Activated CD4-positive, alpha-beta T cell treated with anti-CD3 and anti-CD28 coated beads, Interleukin-2, amount 10 ng/mL, durations not matched to agents 7 days and 5 days (primary cell): ENCODE data around the gene MED13L. TPM values are rescaled to one million over a fixed set of nuclear protein-coding genes. Genes with fewer than 3 reads are reported as not detected.

ENCODE experiments used
- CTCF ChIA-PET: fragments of 350-600 bp; sonication (Branson Sonifier 250); formaldehyde crosslinking; loops from one replicate; lab custom pipeline; 2021; ENCODE audit warnings: antibody characterized with exemption; lab: Charles Lee
- POLR2A ChIA-PET: fragments of 350-600 bp; sonication (Branson Sonifier 250); formaldehyde crosslinking; loops from one replicate; lab custom pipeline; 2021; ENCODE audit warnings: antibody characterized with exemption; lab: Charles Lee
- DNase-seq: peaks from one replicate; pipeline ENCODE4 v3.0.0-alpha.2; 2020
- H3K27ac Mint-ChIP-seq: one replicate; pipeline ENCODE4 v1.8.0; 2021; ENCODE audit warnings: mild to moderate bottlenecking, moderate library complexity, mixed read lengths
- H3K27me3 Mint-ChIP-seq: one replicate; pipeline ENCODE4 v1.8.0; 2021; ENCODE audit warnings: mixed read lengths
- H3K36me3 Mint-ChIP-seq: one replicate; pipeline ENCODE4 v1.8.0; 2021; ENCODE audit warnings: low read depth, mixed read lengths
- H3K4me1 Mint-ChIP-seq: one replicate; pipeline ENCODE4 v1.8.0; 2021; ENCODE audit warnings: mixed read lengths
- H3K4me3 Mint-ChIP-seq: one replicate; pipeline ENCODE4 v1.8.0; 2021; ENCODE audit warnings: mild to moderate bottlenecking, moderate library complexity, mixed read lengths
- H3K9me3 Mint-ChIP-seq: one replicate; pipeline ENCODE4 v1.8.0; 2021; ENCODE audit warnings: mixed read lengths
- total RNA-seq, 2 experiments: library from RNA; stranded (reverse); gene quantifications; one replicate each; pipeline ENCODE4 v1.2.3, GENCODE V29; 2021

MED13L gene
- total RNA-seq, 2 experiments from 2014 or later = 97.1 to 99.7 TPM

DNA sequence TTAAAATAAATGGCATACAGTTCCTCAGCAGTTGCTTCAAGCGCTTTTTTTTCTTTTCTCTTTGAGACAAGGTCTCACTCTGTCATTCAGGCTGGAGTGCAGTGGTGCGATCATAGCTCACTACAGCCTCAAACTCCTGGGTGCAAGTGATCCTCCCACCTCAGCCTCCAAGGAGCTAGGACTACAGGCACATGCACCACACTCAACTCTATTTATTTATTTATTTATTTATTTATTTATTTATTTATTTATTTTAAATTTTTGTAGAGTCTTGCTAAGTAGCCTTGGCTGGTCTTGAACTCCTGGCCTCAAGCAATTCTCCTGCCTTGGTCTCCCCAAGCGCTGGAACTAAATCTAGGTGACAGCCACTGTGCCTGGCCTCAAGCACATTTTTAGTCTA lies 132.0 kb downstream of the MED13L start:
- no peak overlapping the region for H3K4me3 Mint-ChIP-seq
- no peak overlapping the region for H3K27ac Mint-ChIP-seq
- H3K4me1 Mint-ChIP-seq = peaks cover 44% of the 10 kb centered on the region
- CTCF ChIA-PET = interaction anchor here (1.1 to 1.5 kb wide), 3 partner anchors 40 to 98 kb away, joined by 3 read pairs; no protein-coding TSS in a partner anchor
- no peaks in the 10 kb centered on the region for H3K27me3 Mint-ChIP-seq
- POLR2A ChIA-PET = no interaction called here
- H3K9me3 Mint-ChIP-seq = no peaks in the 10 kb centered on the region
- no peak for DNase-seq
- H3K36me3 Mint-ChIP-seq = no peaks in the 10 kb centered on the region

GRCh38 chr12:116144384-116144783 lies 133.1 kb downstream of the MED13L start:
- no peak overlapping the region for H3K4me3 Mint-ChIP-seq

DNA sequence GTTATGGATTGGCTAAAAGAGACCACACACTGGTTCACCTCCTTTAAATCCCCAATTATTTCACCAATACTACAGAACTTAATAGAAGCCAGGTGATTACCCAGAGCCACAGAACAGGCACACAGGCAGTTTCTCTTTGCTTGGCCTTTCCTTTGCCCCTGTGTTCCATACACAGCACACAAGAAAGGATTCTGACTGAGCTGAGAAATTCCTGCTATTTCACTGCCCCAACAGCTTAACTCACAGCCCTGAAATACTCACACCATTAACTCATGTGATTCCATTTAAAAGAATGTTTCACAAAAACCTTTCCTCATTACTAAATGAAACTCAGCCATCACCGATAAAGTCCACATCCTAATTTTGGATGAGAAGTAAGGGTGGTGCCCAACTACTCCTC lies 133.6 kb downstream of the MED13L start:
- H3K4me1 Mint-ChIP-seq = peaks cover 45% of the 10 kb centered on the region
- CTCF ChIA-PET = interaction anchor here (0.7 kb wide), 1 partner anchor 41 kb away, joined by 4 read pairs; no protein-coding TSS in a partner anchor

More at GRCh38 chr12:116144384-116144783, 133.1 kb downstream of the MED13L start:
- Mint-ChIP-seq H3K4me1 (peaks cover 47% of the 10 kb centered on the region), H3K9me3 (no peaks in the 10 kb centered on the region), H3K27me3 (no peaks in the 10 kb centered on the region), H3K36me3 (no peaks in the 10 kb centered on the region), H3K27ac (no peak overlapping the region)
- CTCF ChIA-PET = interaction anchor here (0.6 kb wide), 1 partner anchor 9 kb away, joined by 3 read pairs; no protein-coding TSS in a partner anchor
- no peak for DNase-seq
- POLR2A ChIA-PET = no interaction called here

DNA sequence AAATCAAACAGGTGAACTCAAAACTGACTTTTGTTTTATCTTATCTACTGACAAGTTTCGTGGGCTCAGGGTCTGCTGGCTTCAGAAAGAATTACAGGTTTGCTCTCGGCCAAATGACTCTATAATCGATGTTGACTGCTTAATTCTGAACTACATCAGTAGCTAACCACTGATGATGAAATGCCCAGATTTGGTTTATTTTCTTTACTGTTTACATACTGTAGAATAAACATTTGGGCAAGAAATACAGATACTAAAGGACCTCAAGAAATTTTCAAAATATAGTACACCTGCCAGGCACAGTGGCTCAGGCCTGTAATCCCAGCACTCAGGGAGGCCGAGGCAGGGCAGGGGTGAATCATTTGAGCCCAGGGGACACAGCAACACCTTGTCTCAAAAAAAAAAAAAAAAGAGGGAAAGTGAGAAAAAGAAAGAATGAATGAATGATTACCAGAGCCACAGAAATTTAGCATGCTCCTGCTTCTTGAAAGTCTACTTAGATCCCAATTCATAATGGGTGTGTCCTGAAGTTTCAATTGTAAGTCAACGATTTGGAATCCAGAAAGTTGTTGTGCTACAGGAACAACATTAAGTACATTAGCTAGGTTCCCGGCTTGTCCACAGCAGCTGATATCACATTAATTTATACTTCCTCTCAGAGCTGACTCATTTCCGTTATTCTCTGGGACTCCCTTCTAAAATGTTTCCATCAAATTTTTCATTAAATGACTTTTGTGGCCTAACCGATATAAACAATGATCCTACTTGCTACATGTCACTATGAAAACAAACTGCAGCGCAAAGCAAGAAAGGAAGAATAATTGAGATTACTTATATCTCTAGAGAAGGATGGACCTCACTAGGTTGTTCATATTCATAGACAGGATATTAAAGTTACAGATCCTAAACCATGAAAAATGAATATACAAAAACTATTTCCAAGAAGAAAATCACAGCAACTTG lies 134.3 kb downstream of the MED13L start:
- H3K27ac Mint-ChIP-seq = peak overlapping the region; percentile 58
- DNase-seq = no peak
- no peak overlapping the region for H3K4me3 Mint-ChIP-seq
- no peaks in the 10 kb centered on the region for H3K36me3 Mint-ChIP-seq
- peaks cover 48% of the 10 kb centered on the region for H3K4me1 Mint-ChIP-seq
- H3K27me3 Mint-ChIP-seq = no peaks in the 10 kb centered on the region
- ChIA-PET POLR2A (interaction anchor here (0.6 kb wide), 1 partner anchor 93 kb away, joined by 3 read pairs; no protein-coding TSS in a partner anchor), CTCF (interaction anchor here (0.5 to 0.9 kb wide), 3 partner anchors 10 to 140 kb away, joined by 3 to 4 read pairs (median 3); no protein-coding TSS in a partner anchor)
- no peaks in the 10 kb centered on the region for H3K9me3 Mint-ChIP-seq

More for the DNA sequence above, 133.6 kb downstream of the MED13L start:
- no peak overlapping the region for H3K4me3 Mint-ChIP-seq
- POLR2A ChIA-PET = no interaction called here
- no peaks in the 10 kb centered on the region for H3K9me3 Mint-ChIP-seq
- H3K27ac Mint-ChIP-seq = peak overlapping the region; percentile 27
- H3K27me3 Mint-ChIP-seq = no peaks in the 10 kb centered on the region
- H3K36me3 Mint-ChIP-seq = no peaks in the 10 kb centered on the region
- no peak for DNase-seq

GRCh38 chr12:116141833-116142162 lies 135.7 kb downstream of the MED13L start:
- Mint-ChIP-seq H3K27ac (peak overlapping the region; percentile 14), H3K36me3 (no peaks in the 10 kb centered on the region), H3K4me3 (no peak overlapping the region), H3K4me1 (peaks cover 57% of the 10 kb centered on the region), H3K27me3 (no peaks in the 10 kb centered on the region), H3K9me3 (no peaks in the 10 kb centered on the region)
- DNase-seq = no peak
- CTCF ChIA-PET = interaction anchor here (0.8 to 1.2 kb wide), 3 partner anchors 9 to 77 kb away, joined by 3 read pairs; no protein-coding TSS in a partner anchor
- POLR2A ChIA-PET = no interaction called here

- CTCF ChIA-PET = interaction anchor here (0.8 to 1.4 kb wide), 6 partner anchors 9 to 341 kb away, joined by 3 read pairs; no protein-coding TSS in a partner anchor
- no peaks in the 10 kb centered on the region for H3K27me3 Mint-ChIP-seq
- POLR2A ChIA-PET = no interaction called here
Measured at GRCh38 chr12:116141110-116141832, 136.2 kb downstream of the MED13L start.

DNA sequence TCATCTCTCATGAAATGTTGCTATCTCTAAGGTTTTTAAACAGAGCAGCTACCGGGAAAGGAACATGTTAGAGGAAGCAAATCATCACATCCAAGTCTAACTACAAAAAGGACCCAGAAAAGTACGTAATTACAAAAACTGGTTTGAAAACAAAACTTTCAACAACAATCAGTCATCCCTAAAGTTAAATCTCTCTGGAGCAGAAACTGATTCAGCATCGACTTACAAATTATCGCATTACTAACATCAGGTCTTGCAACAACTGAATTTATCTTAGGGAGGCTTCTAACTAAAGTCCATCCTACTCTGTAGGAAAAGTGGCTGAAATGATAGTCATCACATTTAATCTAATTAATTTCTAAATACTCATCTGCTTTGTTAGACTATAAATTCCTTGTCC lies 137.0 kb downstream of the MED13L start:
- DNase-seq = no peak
- Mint-ChIP-seq H3K27ac (no peak overlapping the region), H3K4me3 (no peak overlapping the region), H3K27me3 (no peaks in the 10 kb centered on the region), H3K9me3 (no peaks in the 10 kb centered on the region), H3K36me3 (no peaks in the 10 kb centered on the region), H3K4me1 (peaks cover 65% of the 10 kb centered on the region)
- ChIA-PET POLR2A (no interaction called here), CTCF (interaction anchor here (0.9 to 1.4 kb wide), 3 partner anchors 25 to 342 kb away, joined by 3 read pairs; no protein-coding TSS in a partner anchor)

More at GRCh38 chr12:116141110-116141832, 136.2 kb downstream of the MED13L start:
- no peak overlapping the region for H3K27ac Mint-ChIP-seq
- no peaks in the 10 kb centered on the region for H3K9me3 Mint-ChIP-seq
- no peak overlapping the region for H3K4me3 Mint-ChIP-seq
- no peaks in the 10 kb centered on the region for H3K36me3 Mint-ChIP-seq
- peaks cover 61% of the 10 kb centered on the region for H3K4me1 Mint-ChIP-seq
- DNase-seq = no peak

GRCh38 chr12:116138781-116139180 lies 138.7 kb downstream of the MED13L start:
- Mint-ChIP-seq H3K27ac (no peak overlapping the region), H3K4me3 (no peak overlapping the region), H3K36me3 (no peaks in the 10 kb centered on the region), H3K4me1 (peaks cover 63% of the 10 kb centered on the region), H3K27me3 (no peaks in the 10 kb centered on the region), H3K9me3 (no peaks in the 10 kb centered on the region)
- no peak for DNase-seq
- CTCF ChIA-PET = interaction anchor here (1.4 to 1.6 kb wide), 2 partner anchors 11 to 570 kb away, joined by 4 to 5 read pairs; no protein-coding TSS in a partner anchor
- POLR2A ChIA-PET = interaction anchor here (0.6 kb wide), 1 partner anchor 21 kb away, joined by 3 read pairs; no protein-coding TSS in a partner anchor

- no peaks in the 10 kb centered on the region for H3K27me3 Mint-ChIP-seq
- H3K36me3 Mint-ChIP-seq = no peaks in the 10 kb centered on the region
- ChIA-PET CTCF (interaction anchor here (1.4 to 1.6 kb wide), 2 partner anchors 11 to 571 kb away, joined by 4 to 5 read pairs; no protein-coding TSS in a partner anchor), POLR2A (interaction anchor here (0.5 to 0.6 kb wide), 2 partner anchors 18 to 22 kb away, joined by 3 read pairs; no protein-coding TSS in a partner anchor)
- H3K27ac Mint-ChIP-seq = no peak overlapping the region
- DNase-seq = no peak
- H3K4me1 Mint-ChIP-seq = peaks cover 63% of the 10 kb centered on the region
- no peaks in the 10 kb centered on the region for H3K9me3 Mint-ChIP-seq
- no peak overlapping the region for H3K4me3 Mint-ChIP-seq
Measured at GRCh38 chr12:116138364-116138763, 139.1 kb downstream of the MED13L start.

DNA sequence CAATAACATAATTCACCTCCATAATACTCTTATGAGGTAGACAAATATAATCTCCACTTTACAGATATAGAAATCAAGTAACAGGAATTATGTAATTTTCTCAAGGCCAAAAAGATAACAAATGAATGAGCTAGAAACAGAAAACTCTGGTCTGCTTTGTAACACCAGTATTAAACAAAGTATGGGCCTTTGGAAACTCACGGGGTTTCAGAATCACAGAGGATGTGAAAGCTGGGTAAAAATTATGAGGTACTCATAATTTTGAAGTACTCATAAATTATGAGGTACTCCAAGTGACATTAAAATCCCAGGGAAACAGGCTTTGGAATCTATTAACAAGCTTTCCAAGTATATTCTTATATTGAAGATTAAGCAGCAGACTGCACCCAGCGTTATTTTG lies 140.2 kb downstream of the MED13L start:
- Mint-ChIP-seq H3K4me1 (peaks cover 65% of the 10 kb centered on the region), H3K4me3 (no peak overlapping the region)
- POLR2A ChIA-PET = interaction anchor here (0.7 kb wide), 1 partner anchor 33 kb away, joined by 4 read pairs; no protein-coding TSS in a partner anchor

GRCh38 chr12:116136340-116136739 lies 141.2 kb downstream of the MED13L start:
- no peaks in the 10 kb centered on the region for H3K9me3 Mint-ChIP-seq
- H3K36me3 Mint-ChIP-seq = no peaks in the 10 kb centered on the region
- peak overlapping the region; percentile 87 for H3K27ac Mint-ChIP-seq
- H3K27me3 Mint-ChIP-seq = no peaks in the 10 kb centered on the region
- peak; percentile 42 for DNase-seq
- CTCF ChIA-PET = interaction anchor here (0.6 kb wide), 4 partner anchors 22 to 668 kb away, joined by 3 to 5 read pairs (median 4); no protein-coding TSS in a partner anchor
- POLR2A ChIA-PET = no interaction called here
- H3K4me1 Mint-ChIP-seq = peaks cover 59% of the 10 kb centered on the region
- H3K4me3 Mint-ChIP-seq = peak overlapping the region; percentile 23

More for the DNA sequence above, 140.2 kb downstream of the MED13L start:
- H3K9me3 Mint-ChIP-seq = no peaks in the 10 kb centered on the region
- H3K36me3 Mint-ChIP-seq = no peaks in the 10 kb centered on the region
- H3K27me3 Mint-ChIP-seq = no peaks in the 10 kb centered on the region
- DNase-seq = no peak
- CTCF ChIA-PET = interaction anchor here (1.1 to 1.6 kb wide), 2 partner anchors 10 to 195 kb away, joined by 3 to 4 read pairs; no protein-coding TSS in a partner anchor
- peak overlapping the region; percentile 68 for H3K27ac Mint-ChIP-seq
